Esophagus muscularis mucosa (tissue), 4 donors: ENCODE data around the gene SNX13. TPM values are rescaled to one million over a fixed set of nuclear protein-coding genes. Genes with fewer than 3 reads are reported as not detected.

Source experiments
- DNase-seq: peaks from one replicate; pipeline ENCODE4 v3.0.0-alpha.2; 2017; ENCODE audit errors: extremely low spot score
- H3K27ac ChIP-seq, 4 donors: fragments of 200-600 bp; sonication (generic); replicated peaks in 1 of 4; 1 replicate in 3 of 4; 2 replicates in 1 of 4; pipeline ENCODE4 v1.5.1; 2016 to 2019; ENCODE audit warnings: mild to moderate bottlenecking in 1 of 4
- H3K27me3 ChIP-seq, 4 donors: fragments of 200-600 bp; sonication (generic); one replicate each; pipeline versions ENCODE4 v1.5.1 to v1.6.0; 2016 to 2019
- H3K36me3 ChIP-seq, 4 donors: fragments of 200-600 bp; sonication (generic); one replicate each; pipeline ENCODE4 v1.5.1; 2016 to 2019
- H3K4me1 ChIP-seq, 4 donors: fragments of 200-600 bp; sonication (generic); one replicate each; pipeline ENCODE4 v1.5.1; 2016 to 2019
- H3K4me3 ChIP-seq, 4 donors: fragments of 200-600 bp; sonication (generic); 1 replicate in 2 of 4; 2 replicates in 2 of 4; pipeline ENCODE4 v1.5.1; 2016 to 2019; ENCODE audit warnings: mild to moderate bottlenecking in 4 of 4, moderate library complexity in 1 of 4
- H3K9me3 ChIP-seq, 4 donors: fragments of 200-600 bp; sonication (generic); 1 replicate in 3 of 4; 2 replicates in 1 of 4; pipeline ENCODE4 v1.5.1; 2016 to 2019
- CTCF ChIP-seq, 3 experiments: fragments of 200-600 bp in 2 of 3; fragments of 450-650 bp in 1 of 3; sonication (generic) in 2 of 3; IDR thresholded peaks; one replicate each; pipeline ENCODE4 v1.5.1; 2017 to 2019; ENCODE audit warnings: antibody characterized with exemption in 3 of 3, mild to moderate bottlenecking in 2 of 3, moderate library complexity in 1 of 3
- EP300 ChIP-seq: sonication (generic); formaldehyde crosslinking; IDR thresholded peaks from one replicate; pipeline ENCODE4 v1.6.1; 2017; ENCODE audit warnings: antibody characterized with exemption
- POLR2A ChIP-seq: fragments of 450-650 bp; IDR thresholded peaks from one replicate; pipeline ENCODE4 v1.6.1; 2017; ENCODE audit warnings: antibody characterized with exemption, moderate library complexity, mild to moderate bottlenecking, low read depth
- POLR2AphosphoS5 ChIP-seq, 2 donors: sonication (generic); formaldehyde crosslinking; IDR thresholded peaks; one replicate each; pipeline ENCODE4 v1.6.1; 2017; ENCODE audit warnings: antibody characterized with exemption in 2 of 2
- WGBS: methylation state at CpG from one replicate; pipeline ENCODE4 v1.1.5; 2018; 5-methylcytosine and 5-hydroxymethylcytosine counted together
- intact Hi-C: fragments of 100-400 bp; cut with DNase I; formaldehyde crosslinking; loops from one replicate; pipeline ENCODE4 v1.15.1; 2023
- total RNA-seq, 4 donors: library from RNA; depleted of rRNA; stranded (reverse); fragments of >200 nt; gene quantifications; one replicate each; pipeline versions ENCODE4 v1.1.0 to v1.2.1, GENCODE V29; 2016

The SNX13 gene
- total RNA-seq, 4 donors from 2014 or later: 37.9 to 51.8 (median 43.9) TPM

- no peak for DNase-seq
- H3K4me3 ChIP-seq: no peak overlapping the region
- H3K4me1 ChIP-seq: no peaks in the 10 kb centered on the region
- intact Hi-C loops: no loop called here
- H3K36me3 ChIP-seq: peaks cover 8 to 53% (median 13%) of the 10 kb centered on the region in 4 donors
- no peak for TF ChIP-seq EP300
- TF ChIP-seq POLR2AphosphoS5 (IDR thresholded peaks at IDR 0.05): no peak
- no peak for TF ChIP-seq POLR2A
- TF ChIP-seq CTCF (IDR thresholded peaks at IDR 0.05): no peak
- no peak overlapping the region for H3K27ac ChIP-seq
- 81% methylated on average over 4 of the region's 4 CpGs for WGBS
- H3K27me3 ChIP-seq: no peaks in the 10 kb centered on the region
- H3K9me3 ChIP-seq: no peaks in the 10 kb centered on the region
Measured at GRCh38 chr7:17844022-17844421, 96.3 kb downstream of the SNX13 start.

- Histone ChIP-seq H3K36me3 (peaks cover 8 to 47% (median 11%) of the 10 kb centered on the region in 4 donors), H3K9me3 (no peaks in the 10 kb centered on the region), H3K27me3 (no peaks in the 10 kb centered on the region), H3K4me1 (no peaks in the 10 kb centered on the region), H3K4me3 (no peak overlapping the region), H3K27ac (no peak overlapping the region)
- intact Hi-C loops: no loop called here
- no peak for TF ChIP-seq POLR2A
- no peak for TF ChIP-seq POLR2AphosphoS5 (IDR thresholded peaks at IDR 0.05)
- TF ChIP-seq CTCF (IDR thresholded peaks at IDR 0.05): no peak
- DNase-seq: no peak
Measured at GRCh38 chr7:17843041-17843440, 97.3 kb downstream of the SNX13 start.

- TF ChIP-seq POLR2A (no peak), POLR2AphosphoS5 (IDR thresholded peaks at IDR 0.05) (no peak), CTCF (IDR thresholded peaks at IDR 0.05) (no peak), EP300 (no peak)
- intact Hi-C loops: no loop called here
- Histone ChIP-seq H3K9me3 (no peaks in the 10 kb centered on the region), H3K27me3 (no peaks in the 10 kb centered on the region), H3K4me1 (no peaks in the 10 kb centered on the region), H3K4me3 (no peak overlapping the region), H3K27ac (no peak overlapping the region), H3K36me3 (peaks cover 0 to 31% (median 13%) of the 10 kb centered on the region in 4 donors)
- DNase-seq: no peak
Measured at GRCh38 chr7:17832820-17833355, 107.4 kb downstream of the SNX13 start.

GRCh38 chr7:17832242-17832641 is 108.1 kb downstream of the SNX13 start:
- no peak for DNase-seq
- no peak overlapping the region for H3K27ac ChIP-seq
- intact Hi-C loops: no loop called here
- H3K9me3 ChIP-seq: no peaks in the 10 kb centered on the region
- H3K4me1 ChIP-seq: no peaks in the 10 kb centered on the region
- TF ChIP-seq EP300 (no peak), POLR2A (no peak), CTCF (IDR thresholded peaks at IDR 0.05) (no peak), POLR2AphosphoS5 (IDR thresholded peaks at IDR 0.05) (no peak)
- no peak overlapping the region for H3K4me3 ChIP-seq
- H3K36me3 ChIP-seq: peaks cover 0 to 27% (median 13%) of the 10 kb centered on the region in 4 donors
- 100% methylated on average over 1 of the region's 1 CpG for WGBS
- H3K27me3 ChIP-seq: no peaks in the 10 kb centered on the region

- intact Hi-C loops: no loop called here
- H3K9me3 ChIP-seq: no peaks in the 10 kb centered on the region
- no peak overlapping the region for H3K4me3 ChIP-seq
- TF ChIP-seq POLR2AphosphoS5 (IDR thresholded peaks at IDR 0.05) (no peak), CTCF (IDR thresholded peaks at IDR 0.05) (no peak), POLR2A (no peak), EP300 (no peak)
- H3K36me3 ChIP-seq: peaks cover 0 to 17% (median 8%) of the 10 kb centered on the region in 4 donors
- WGBS: 94% methylated on average over 1 of the region's 1 CpG
- DNase-seq: no peak
- H3K27me3 ChIP-seq: no peaks in the 10 kb centered on the region
- H3K27ac ChIP-seq: no peak overlapping the region
- H3K4me1 ChIP-seq: no peaks in the 10 kb centered on the region
Measured at GRCh38 chr7:17830206-17830605, 110.1 kb downstream of the SNX13 start.
